Neural progenitor cell (in vitro differentiated cells): ENCODE data around the gene GRIP1. TPM values are rescaled to one million over a fixed set of nuclear protein-coding genes. Genes with fewer than 3 reads are reported as not detected.

Source experiments
- DNase-seq: peaks from one replicate; pipeline ENCODE4 v3.0.0-alpha.2; 2016; ENCODE audit warnings: low spot score
- H2AFZ ChIP-seq: fragments of 200-600 bp; sonication (generic); replicated peaks from 2 replicates; pipeline ENCODE4 v1.6.1; 2016; ENCODE audit warnings: antibody characterized with exemption
- H3F3A ChIP-seq: fragments of 200-600 bp; sonication (generic); 2 replicates; pipeline ENCODE4 v1.6.1; 2016; ENCODE audit warnings: antibody characterized with exemption, low read depth
- H3K27ac ChIP-seq: fragments of 200-600 bp; sonication (generic); 2 replicates; pipeline ENCODE4 v1.5.1; 2016; ENCODE audit warnings: mild to moderate bottlenecking
- H3K27me3 ChIP-seq: fragments of 200-600 bp; sonication (generic); 2 replicates; pipeline ENCODE4 v1.6.1; 2016; ENCODE audit warnings: mild to moderate bottlenecking, moderate library complexity
- H3K36me3 ChIP-seq: fragments of 200-600 bp; sonication (generic); 2 replicates; pipeline ENCODE4 v1.5.1; 2016
- H3K4me1 ChIP-seq: fragments of 200-600 bp; sonication (generic); 2 replicates; pipeline ENCODE4 v1.6.1; 2016; ENCODE audit warnings: mixed run types
- H3K4me2 ChIP-seq: fragments of 200-600 bp; sonication (generic); 2 replicates; pipeline ENCODE4 v1.6.1; 2016
- H3K4me3 ChIP-seq: fragments of 200-600 bp; sonication (generic); 2 replicates; pipeline ENCODE4 v1.5.1; 2016
- H3K79me2 ChIP-seq: fragments of 200-600 bp; sonication (generic); 2 replicates; pipeline ENCODE4 v1.6.1; 2016; ENCODE audit warnings: low read depth
- H3K9ac ChIP-seq: fragments of 200-600 bp; sonication (generic); 2 replicates; pipeline ENCODE4 v1.6.1; 2016
- H3K9me3 ChIP-seq: fragments of 200-600 bp; sonication (generic); 2 replicates; pipeline ENCODE4 v1.5.1; 2016; ENCODE audit warnings: low read depth
- H4K20me1 ChIP-seq: fragments of 200-600 bp; sonication (generic); 2 replicates; pipeline ENCODE4 v1.6.1; 2016; ENCODE audit warnings: low read depth
- H3K27ac Mint-ChIP-seq: 3 replicates; pipeline ENCODE4 v1.8.0; 2021; ENCODE audit warnings: mixed read lengths
- H3K27me3 Mint-ChIP-seq: 2 replicates; pipeline ENCODE4 v1.8.0; 2022; ENCODE audit warnings: low read depth, mild to moderate bottlenecking, inconsistent platforms, moderate library complexity, mixed read lengths; ENCODE audit not compliant: insufficient read depth
- H3K36me3 Mint-ChIP-seq: 3 replicates; pipeline ENCODE4 v1.8.0; 2021; ENCODE audit warnings: mixed read lengths
- H3K4me1 Mint-ChIP-seq: 3 replicates; pipeline ENCODE4 v1.8.0; 2021; ENCODE audit warnings: mixed read lengths
- H3K4me3 Mint-ChIP-seq: 3 replicates; pipeline ENCODE4 v1.8.0; 2021; ENCODE audit warnings: mild to moderate bottlenecking, moderate library complexity, mixed read lengths
- H3K9me3 Mint-ChIP-seq: 3 replicates; pipeline ENCODE4 v1.8.0; 2020; ENCODE audit warnings: mixed read lengths
- CTCF ChIP-seq: fragments of 200-600 bp; sonication (generic); IDR thresholded peaks from 2 replicates; pipeline ENCODE4 v1.5.1; 2017; ENCODE audit warnings: antibody characterized with exemption, mild to moderate bottlenecking
- EZH2 ChIP-seq: fragments of 200-600 bp; sonication (generic); IDR thresholded peaks from 2 replicates; pipeline ENCODE4 v1.6.1; 2017; ENCODE audit warnings: antibody characterized with exemption, mild to moderate bottlenecking, moderate library complexity
- EZH2phosphoT487 ChIP-seq: fragments of 200-600 bp; sonication (generic); IDR thresholded peaks from 2 replicates; pipeline ENCODE4 v1.6.1; 2017; ENCODE audit warnings: antibody characterized with exemption
- total RNA-seq: library from RNA; depleted of rRNA; stranded (reverse); fragments of >200 nt; gene quantifications from 2 replicates; pipeline ENCODE4 v1.2.3, GENCODE V29; 2015; ENCODE audit warnings: low replicate concordance

GRIP1 gene
- total RNA-seq, 1 donor from 2014 or later: 38.2 TPM

GRCh38 chr12:66449531-66449930 is 229.3 kb downstream of the GRIP1 start:
- Mint-ChIP-seq H3K36me3 (peaks cover 2% of the 10 kb centered on the region), H3K27ac (no peak overlapping the region), H3K9me3 (no peaks in the 10 kb centered on the region), H3K27me3 (no peaks in the 10 kb centered on the region), H3K4me3 (no peak overlapping the region), H3K4me1 (peaks cover 3% of the 10 kb centered on the region)
- no peaks in the 10 kb centered on the region for H4K20me1 ChIP-seq
- no peak for DNase-seq
- no peak overlapping the region for H3K4me3 ChIP-seq
- H3K27me3 ChIP-seq: no peaks in the 10 kb centered on the region
- H3K9me3 ChIP-seq: no peaks in the 10 kb centered on the region
- no peaks in the 10 kb centered on the region for H3K36me3 ChIP-seq
- H3K4me2 ChIP-seq: no peak overlapping the region
- peaks cover 5% of the 10 kb centered on the region for H3F3A ChIP-seq
- H3K4me1 ChIP-seq: peaks cover 11% of the 10 kb centered on the region
- no peaks in the 10 kb centered on the region for H3K79me2 ChIP-seq
- H2AFZ ChIP-seq: no peak overlapping the region
- TF ChIP-seq EZH2: no peak
- no peak for TF ChIP-seq EZH2phosphoT487
- no peak for TF ChIP-seq CTCF
- H3K27ac ChIP-seq: no peak overlapping the region
- no peak overlapping the region for H3K9ac ChIP-seq

DNA sequence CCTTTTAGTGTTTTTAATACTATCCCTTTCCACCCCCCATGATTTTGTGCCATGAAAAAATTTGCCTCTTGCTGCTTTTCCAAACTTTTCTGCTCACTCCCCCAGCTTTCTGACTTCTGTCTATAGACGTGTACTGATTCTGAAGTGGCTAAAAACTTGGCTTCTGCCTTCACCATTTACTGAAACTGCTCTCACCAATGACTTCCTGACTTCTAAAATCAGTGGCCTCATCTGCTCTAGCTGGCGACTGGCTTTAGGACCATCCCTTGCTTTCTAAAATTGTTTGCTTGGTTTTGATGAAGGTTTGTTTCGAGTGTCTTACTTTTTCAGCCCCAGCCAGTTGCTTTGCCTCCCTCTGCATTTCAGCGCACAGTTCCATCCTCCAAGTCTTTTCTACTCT is 231.2 kb downstream of the GRIP1 start:
- Histone ChIP-seq H3K27ac (no peak overlapping the region), H3K4me2 (no peak overlapping the region), H4K20me1 (no peaks in the 10 kb centered on the region), H3K79me2 (no peaks in the 10 kb centered on the region), H3K27me3 (no peaks in the 10 kb centered on the region), H3K9ac (no peak overlapping the region), H2AFZ (no peak overlapping the region), H3K9me3 (no peaks in the 10 kb centered on the region), H3K36me3 (no peaks in the 10 kb centered on the region), H3K4me3 (no peak overlapping the region), H3K4me1 (peaks cover 4% of the 10 kb centered on the region), H3F3A (peaks cover 5% of the 10 kb centered on the region)
- H3K36me3 Mint-ChIP-seq: peaks cover 4% of the 10 kb centered on the region
- no peaks in the 10 kb centered on the region for H3K9me3 Mint-ChIP-seq
- H3K4me3 Mint-ChIP-seq: no peak overlapping the region
- no peak overlapping the region for H3K27ac Mint-ChIP-seq
- H3K4me1 Mint-ChIP-seq: peaks cover 3% of the 10 kb centered on the region
- DNase-seq: no peak
- TF ChIP-seq EZH2: no peak
- TF ChIP-seq EZH2phosphoT487: no peak
- no peak for TF ChIP-seq CTCF
- no peaks in the 10 kb centered on the region for H3K27me3 Mint-ChIP-seq

- TF ChIP-seq EZH2 (no peak), EZH2phosphoT487 (no peak), CTCF (no peak)
- no peak overlapping the region for H3K4me3 ChIP-seq
- no peak overlapping the region for H3K27ac ChIP-seq
- peaks cover 5% of the 10 kb centered on the region for H3F3A ChIP-seq
- H3K79me2 ChIP-seq: no peaks in the 10 kb centered on the region
- no peak overlapping the region for H3K4me2 ChIP-seq
- Mint-ChIP-seq H3K27ac (no peak overlapping the region), H3K27me3 (no peaks in the 10 kb centered on the region), H3K36me3 (peaks cover 4% of the 10 kb centered on the region), H3K4me3 (no peak overlapping the region), H3K4me1 (no peaks in the 10 kb centered on the region), H3K9me3 (no peaks in the 10 kb centered on the region)
- no peaks in the 10 kb centered on the region for H3K27me3 ChIP-seq
- no peak overlapping the region for H2AFZ ChIP-seq
- no peaks in the 10 kb centered on the region for H4K20me1 ChIP-seq
- H3K4me1 ChIP-seq: peaks cover 14% of the 10 kb centered on the region
- no peak overlapping the region for H3K9ac ChIP-seq
- H3K9me3 ChIP-seq: no peaks in the 10 kb centered on the region
- DNase-seq: no peak
- no peaks in the 10 kb centered on the region for H3K36me3 ChIP-seq
Measured at GRCh38 chr12:66446276-66446675, 232.6 kb downstream of the GRIP1 start.
